GM23248 (cell line): ENCODE results near the gene MRTFA. TPM values are rescaled to one million over a fixed set of nuclear protein-coding genes. Genes with fewer than 3 reads are reported as not detected.
"Not testable (repeated sequence)": the region's sequence is repeated elsewhere in the genome, so short reads cannot be mapped to it uniquely, and the experiment has no call there.

ENCODE experiments used
- DNase-seq: peaks from one replicate; pipeline ENCODE4 v3.0.0-alpha.2; 2015
- H2AFZ ChIP-seq: fragments of 200-600 bp; sonication (generic); 2 replicates; pipeline ENCODE4 v1.6.1; 2016; ENCODE audit warnings: antibody characterized with exemption
- H3F3A ChIP-seq: fragments of 200-600 bp; sonication (generic); 2 replicates; pipeline ENCODE4 v1.6.1; 2016; ENCODE audit warnings: mild to moderate bottlenecking, antibody characterized with exemption, mixed run types; ENCODE audit not compliant: insufficient read depth
- H3K27ac ChIP-seq: fragments of 200-600 bp; sonication (generic); 2 replicates; pipeline ENCODE4 v1.5.1; 2016; ENCODE audit warnings: mild to moderate bottlenecking
- H3K27me3 ChIP-seq: fragments of 200-600 bp; sonication (generic); replicated peaks from 2 replicates; pipeline ENCODE4 v1.6.1; 2016; ENCODE audit warnings: mild to moderate bottlenecking; ENCODE audit not compliant: insufficient read depth
- H3K36me3 ChIP-seq: fragments of 200-600 bp; sonication (generic); 2 replicates; pipeline ENCODE4 v1.6.1; 2016; ENCODE audit warnings: low read depth, mild to moderate bottlenecking
- H3K4me1 ChIP-seq: fragments of 200-600 bp; sonication (generic); 2 replicates; pipeline ENCODE4 v1.6.1; 2016; ENCODE audit warnings: mild to moderate bottlenecking; ENCODE audit not compliant: insufficient read depth
- H3K4me2 ChIP-seq: fragments of 200-600 bp; sonication (generic); one replicate; pipeline ENCODE4 v1.6.1; 2016; ENCODE audit warnings: mild to moderate bottlenecking; ENCODE audit not compliant: unreplicated experiment
- H3K4me3 ChIP-seq: fragments of 200-600 bp; sonication (generic); 2 replicates; pipeline ENCODE4 v1.5.1; 2016; ENCODE audit warnings: mild to moderate bottlenecking
- H3K79me2 ChIP-seq: fragments of 200-600 bp; sonication (generic); 2 replicates; pipeline ENCODE4 v1.6.1; 2016; ENCODE audit warnings: mild to moderate bottlenecking; ENCODE audit not compliant: insufficient read depth
- H3K9ac ChIP-seq: fragments of 200-600 bp; sonication (generic); 2 replicates; pipeline ENCODE4 v1.6.1; 2016; ENCODE audit warnings: mild to moderate bottlenecking
- H3K9me2 ChIP-seq: fragments of 200-600 bp; sonication (generic); 2 replicates; pipeline ENCODE4 v1.6.1; 2016; ENCODE audit warnings: mixed run types, mild to moderate bottlenecking, moderate library complexity; ENCODE audit not compliant: insufficient read depth
- H3K9me3 ChIP-seq: fragments of 200-600 bp; sonication (generic); one replicate; pipeline ENCODE4 v1.6.1; 2017; ENCODE audit warnings: low read depth
- H4K20me1 ChIP-seq: fragments of 200-600 bp; sonication (generic); 2 replicates; pipeline ENCODE4 v1.6.0; 2016; ENCODE audit not compliant: insufficient read depth
- EZH2 ChIP-seq: fragments of 200-600 bp; sonication (generic); IDR thresholded peaks from 2 replicates; pipeline ENCODE4 v1.6.1; 2018; ENCODE audit warnings: antibody characterized with exemption, mild to moderate bottlenecking; ENCODE audit not compliant: insufficient read depth, poor library complexity, severe bottlenecking
- EZH2phosphoT487 ChIP-seq: fragments of 200-600 bp; sonication (generic); IDR thresholded peaks from 2 replicates; pipeline ENCODE4 v1.6.1; 2018; ENCODE audit warnings: antibody characterized with exemption, moderate library complexity, mild to moderate bottlenecking, low read depth; ENCODE audit not compliant: insufficient read depth
- WGBS, 2 experiments: methylation state at CpG; one replicate each; pipeline ENCODE4 v1.1.6; 2015 to 2017; ENCODE audit warnings: low lambda C conversion rate in 2 of 2, low coverage in 1 of 2; ENCODE audit errors: missing lambda C conversion rate in 2 of 2; 5-methylcytosine and 5-hydroxymethylcytosine counted together
- in situ Hi-C: fragments of 300-500 bp; cut with MboI; formaldehyde crosslinking; loops from 2 replicates; pipeline ENCODE4 v1.15.0; 2020
- polyA plus RNA-seq: library from polyadenylated mRNA; unstranded; fragments of >200 nt; fragmentation: Nextera tagmentation; extraction: Ambion mirVana; gene quantifications from 2 replicates; pipeline ENCODE4 v1.2.1, GENCODE V29; 2016
- total RNA-seq: library from RNA; depleted of rRNA; stranded (reverse); fragments of >200 nt; shearing (Covaris generic); gene quantifications from 2 replicates; pipeline ENCODE4 v1.2.3, GENCODE V29; 2014

Gene MRTFA
- total and polyA plus RNA-seq, 2 experiments from 2014 or later = 24.2 to 49.2 TPM

DNA sequence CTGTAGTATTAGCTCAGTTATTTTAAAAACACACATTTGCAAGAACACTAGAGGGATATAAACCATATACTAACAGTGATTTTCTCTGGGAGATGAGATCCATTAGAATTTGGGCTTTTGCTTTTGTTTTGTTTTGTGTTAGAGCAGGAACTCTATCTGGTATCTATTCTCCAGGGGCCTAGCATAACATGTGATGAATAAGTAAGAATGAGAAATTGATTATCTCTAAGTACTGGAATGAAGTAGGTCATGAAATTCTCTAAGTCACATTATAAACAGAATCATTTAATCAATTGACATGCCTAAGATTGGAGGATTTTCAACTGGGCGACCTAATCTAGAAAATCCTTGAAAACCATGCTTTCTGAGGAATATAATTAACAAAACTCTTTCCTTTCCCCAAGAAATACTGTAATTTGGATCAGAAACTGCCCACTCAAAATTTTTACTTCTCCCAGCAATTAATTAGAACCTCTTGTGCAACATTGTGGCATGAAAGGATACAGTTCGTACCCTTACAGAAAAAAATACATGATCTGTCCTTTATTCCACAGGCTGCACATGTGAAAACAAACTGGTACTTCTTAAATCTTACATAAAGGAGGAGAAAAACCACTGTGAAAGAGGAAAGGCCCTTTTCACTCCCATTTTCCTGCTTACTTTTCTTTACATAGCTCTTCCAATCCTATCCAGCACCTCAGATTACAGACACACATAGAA, 93.5 kb downstream of the MRTFA start:
- Histone ChIP-seq H3K36me3 (no peaks in the 10 kb centered on the region; the same call in 1 of the 2 replicates), H3K9ac (no peak overlapping the region), H3K9me2 (no peaks in the 10 kb centered on the region), H3K4me1 (peaks cover 14% of the 10 kb centered on the region), H4K20me1 (no peaks in the 10 kb centered on the region), H3F3A (peaks cover 13% of the 10 kb centered on the region; the same call in 1 of the 2 replicates), H2AFZ (no peak overlapping the region), H3K27ac (0 out of 2 replicates have a peak overlapping the region, but pooled peaks have one; percentile 2), H3K4me3 (no peak overlapping the region), H3K27me3 (no peaks in the 10 kb centered on the region), H3K4me2 (peak overlapping the region; percentile 53), H3K9me3 (no peaks in the 10 kb centered on the region), H3K79me2 (peaks cover 93% of the 10 kb centered on the region)
- no peak for TF ChIP-seq EZH2phosphoT487
- TF ChIP-seq EZH2 = no peak
- peak; percentile 37 for DNase-seq
- in situ Hi-C loops = no loop called here
- WGBS, 2 experiments = 19% methylated on average over 2 of the region's 2 CpGs

DNA sequence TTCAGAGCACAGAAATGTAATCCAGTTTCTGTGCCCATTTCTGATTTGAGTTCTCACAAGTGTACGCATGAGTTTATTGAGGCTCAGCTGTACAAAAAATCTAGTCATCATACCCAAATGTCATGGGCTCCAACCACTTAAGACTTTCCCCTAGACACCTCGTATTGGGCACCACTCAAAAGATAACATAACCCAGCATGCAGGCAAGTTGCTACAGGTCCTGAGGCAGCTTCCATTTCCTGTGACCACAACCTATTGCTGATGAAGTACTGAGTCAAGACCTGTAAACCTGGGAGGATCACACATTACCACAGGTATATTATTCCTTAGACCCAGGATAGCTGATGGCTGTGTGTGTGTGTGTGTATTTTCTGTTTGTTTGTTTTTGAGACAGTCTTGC, 95.2 kb downstream of the MRTFA start:
- Histone ChIP-seq H3F3A (peaks cover 10% of the 10 kb centered on the region; the same call in 1 of the 2 replicates), H3K4me3 (no peak overlapping the region), H3K9ac (no peak overlapping the region), H2AFZ (no peak overlapping the region), H3K9me2 (no peaks in the 10 kb centered on the region), H3K27ac (no peak overlapping the region), H3K4me1 (peaks cover 14% of the 10 kb centered on the region), H3K36me3 (no peaks in the 10 kb centered on the region), H3K9me3 (no peaks in the 10 kb centered on the region), H3K79me2 (peaks cover 77% of the 10 kb centered on the region), H4K20me1 (no peaks in the 10 kb centered on the region), H3K4me2 (no peak overlapping the region), H3K27me3 (no peaks in the 10 kb centered on the region)
- no peak for TF ChIP-seq EZH2phosphoT487
- TF ChIP-seq EZH2 = no peak
- in situ Hi-C loops = no loop called here
- no peak for DNase-seq
- 88 to 98% methylated on average over 2 of the region's 2 CpGs for WGBS, 2 experiments

DNA sequence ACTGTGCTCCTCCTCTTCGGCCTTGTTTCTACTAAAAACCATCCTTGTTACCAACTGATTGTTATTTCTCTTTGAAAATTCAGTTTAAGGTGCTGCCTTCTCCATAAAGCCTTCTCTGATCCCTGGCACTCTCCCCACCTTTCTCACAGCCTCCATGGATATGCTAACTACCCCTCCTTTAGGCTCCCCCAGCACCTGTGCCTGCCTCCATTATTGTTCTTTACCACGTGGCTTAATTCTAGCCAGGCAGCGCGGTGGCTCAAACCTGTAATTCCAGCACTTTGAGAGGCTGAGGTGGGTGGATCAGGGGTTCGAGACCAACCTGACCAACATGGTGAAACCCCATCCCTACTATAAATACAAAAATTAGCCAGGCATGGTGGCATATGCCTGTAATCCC, 96.3 kb downstream of the MRTFA start:
- no peak overlapping the region for H3K4me3 ChIP-seq
- H3K9me2 ChIP-seq = no peaks in the 10 kb centered on the region
- no peak overlapping the region for H2AFZ ChIP-seq
- no peaks in the 10 kb centered on the region for H3K9me3 ChIP-seq
- H4K20me1 ChIP-seq = no peaks in the 10 kb centered on the region
- no peaks in the 10 kb centered on the region for H3K27me3 ChIP-seq
- no peak overlapping the region for H3K9ac ChIP-seq
- H3K4me2 ChIP-seq = no peak overlapping the region
- peaks cover 76% of the 10 kb centered on the region for H3K79me2 ChIP-seq
- no peak overlapping the region for H3K27ac ChIP-seq
- WGBS, 2 experiments = 95 to 96% methylated on average over 5 of the region's 5 CpGs
- H3F3A ChIP-seq = peaks cover 10% of the 10 kb centered on the region; the same call in 1 of the 2 replicates
- in situ Hi-C loops = no loop called here
- no peaks in the 10 kb centered on the region for H3K36me3 ChIP-seq
- no peak for DNase-seq
- peaks cover 20% of the 10 kb centered on the region for H3K4me1 ChIP-seq
- no peak for TF ChIP-seq EZH2phosphoT487
- no peak for TF ChIP-seq EZH2

DNA sequence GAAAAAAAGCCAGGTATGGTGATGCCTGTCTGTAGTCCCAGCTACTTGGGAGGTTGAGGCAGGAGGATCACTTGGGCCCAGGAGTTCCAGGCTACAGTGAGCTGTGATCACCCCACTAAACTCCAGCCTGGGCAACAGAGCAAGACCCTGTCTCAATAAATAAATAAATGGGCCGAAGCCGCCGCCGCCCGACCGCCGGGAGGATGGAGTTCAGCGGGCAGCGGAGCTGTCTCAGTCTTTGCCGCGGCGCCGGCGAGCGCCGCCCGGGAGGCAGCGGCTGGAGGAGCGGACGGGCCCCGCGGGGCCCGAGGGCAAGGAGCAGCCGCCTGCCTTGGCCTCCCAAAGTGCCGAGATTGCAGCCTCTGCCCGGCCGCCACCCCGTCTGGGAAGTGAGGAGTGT, 100.4 kb downstream of the MRTFA start:
- Histone ChIP-seq H3K79me2 (peaks cover 73% of the 10 kb centered on the region), H3F3A (peaks cover 35% of the 10 kb centered on the region), H3K4me1 (peaks cover 44% of the 10 kb centered on the region)
- H3K9me2 ChIP-seq, H3K4me3 ChIP-seq, H2AFZ ChIP-seq, H3K27me3 ChIP-seq, H3K4me2 ChIP-seq, H4K20me1 ChIP-seq, H3K9me3 ChIP-seq, in situ Hi-C loops, H3K36me3 ChIP-seq, DNase-seq, H3K27ac ChIP-seq, H3K9ac ChIP-seq: not testable (repeated sequence)
- 97% methylated on average over 18 to 20 of the region's 28 CpGs for WGBS, 2 experiments
